Measurements from ENCODE around the gene IMMP2L. TPM values are rescaled to one million over a fixed set of nuclear protein-coding genes. Genes with fewer than 3 reads are reported as not detected.

Gene IMMP2L
- total RNA-seq, 1 donor from 2014 or later: 16.7 TPM

GRCh38 chr7:111090846-111091245 is 471.4 kb downstream of the IMMP2L start, which contains the start of gene LRRN3:
Gene LRRN3 (plus strand): TSS chr7:111091127. CDS start chr7:111122773, 31,646 bp downstream.
- H3K36me3 Mint-ChIP-seq (ENCODE audit: low read depth): peaks cover 40% of the 10 kb centered on the region
- peaks cover 2% of the 10 kb centered on the region for H3K27me3 Mint-ChIP-seq
- peak; percentile 89 for DNase-seq
- intact Hi-C loops (cut with micrococcal nuclease): loop anchor here (1.0 to 5.0 kb wide), 10 partner anchors 8 to 646 kb away; partner anchors contain the start of gene IMMP2L
- H3K27ac Mint-ChIP-seq: peak within 1 kb of the TSS; percentile 93
- peaks cover 49% of the 10 kb centered on the region for H3K4me1 Mint-ChIP-seq
- H3K4me3 Mint-ChIP-seq: peak within 1 kb of the TSS; percentile 93
- no peaks in the 10 kb centered on the region for H3K9me3 Mint-ChIP-seq

GRCh38 chr7:111089822-111090426 is 472.4 kb downstream of the IMMP2L start:
- Mint-ChIP-seq H3K9me3 (peaks cover 3% of the 10 kb centered on the region), H3K4me3 (peak overlapping the region; percentile 93), H3K4me1 (peaks cover 52% of the 10 kb centered on the region), H3K27me3 (peaks cover 2% of the 10 kb centered on the region), H3K36me3 (ENCODE audit: low read depth) (peaks cover 37% of the 10 kb centered on the region), H3K27ac (peak overlapping the region; percentile 23)
- intact Hi-C loops (cut with micrococcal nuclease): loop anchor here (1.0 to 5.0 kb wide), 8 partner anchors 13 to 647 kb away; partner anchors contain the start of gene IMMP2L
- no peak for DNase-seq

GRCh38 chr7:111088328-111088727 is 474.0 kb downstream of the IMMP2L start:
- DNase-seq: no peak
- H3K9me3 Mint-ChIP-seq: peaks cover 3% of the 10 kb centered on the region
- peak overlapping the region; percentile 59 for H3K27ac Mint-ChIP-seq
- intact Hi-C loops (cut with micrococcal nuclease): no loop called here
- peaks cover 51% of the 10 kb centered on the region for H3K4me1 Mint-ChIP-seq
- peaks cover 22% of the 10 kb centered on the region for H3K36me3 Mint-ChIP-seq (ENCODE audit: low read depth)
- H3K4me3 Mint-ChIP-seq: peak overlapping the region; percentile 29
- H3K27me3 Mint-ChIP-seq: peaks cover 2% of the 10 kb centered on the region

- Mint-ChIP-seq H3K4me3 (peak overlapping the region; percentile 50), H3K27ac (peak overlapping the region; percentile 94), H3K9me3 (peaks cover 3% of the 10 kb centered on the region), H3K27me3 (peaks cover 2% of the 10 kb centered on the region), H3K36me3 (ENCODE audit: low read depth) (peaks cover 10% of the 10 kb centered on the region), H3K4me1 (peaks cover 67% of the 10 kb centered on the region)
- DNase-seq: no peak
- intact Hi-C loops (cut with micrococcal nuclease): no loop called here
These were observed 475.8 kb downstream of the IMMP2L start for GRCh38 chr7:111086532-111086931.

- intact Hi-C loops (cut with micrococcal nuclease): no loop called here
- peaks cover 6% of the 10 kb centered on the region for H3K36me3 Mint-ChIP-seq (ENCODE audit: low read depth)
- H3K27ac Mint-ChIP-seq: peak overlapping the region; percentile 86
- peaks cover 2% of the 10 kb centered on the region for H3K27me3 Mint-ChIP-seq
- DNase-seq: no peak
- peaks cover 3% of the 10 kb centered on the region for H3K9me3 Mint-ChIP-seq
- peaks cover 67% of the 10 kb centered on the region for H3K4me1 Mint-ChIP-seq
- H3K4me3 Mint-ChIP-seq: peak overlapping the region; percentile 30
These were observed 476.9 kb downstream of the IMMP2L start for GRCh38 chr7:111085356-111085755.

- Mint-ChIP-seq H3K27me3 (peaks cover 2% of the 10 kb centered on the region), H3K27ac (peak overlapping the region; percentile 86)
- intact Hi-C loops (cut with micrococcal nuclease): loop anchor here (1.0 to 2.0 kb wide), 6 partner anchors 9 to 70 kb away; no protein-coding TSS in a partner anchor
These were observed 478.9 kb downstream of the IMMP2L start for GRCh38 chr7:111083413-111083812.

GRCh38 chr7:111082351-111082750 is 479.9 kb downstream of the IMMP2L start:
- peak overlapping the region; percentile 86 for H3K27ac Mint-ChIP-seq
- intact Hi-C loops (cut with micrococcal nuclease): loop anchor here (2.0 kb wide), 1 partner anchor 16 kb away; no protein-coding TSS in a partner anchor
- H3K27me3 Mint-ChIP-seq: peaks cover 2% of the 10 kb centered on the region
- DNase-seq: peak; percentile 69
- peaks cover 3% of the 10 kb centered on the region for H3K9me3 Mint-ChIP-seq
- peaks cover 7% of the 10 kb centered on the region for H3K36me3 Mint-ChIP-seq (ENCODE audit: low read depth)
- peaks cover 65% of the 10 kb centered on the region for H3K4me1 Mint-ChIP-seq
- H3K4me3 Mint-ChIP-seq: peak overlapping the region; percentile 58

More at GRCh38 chr7:111083413-111083812, 478.9 kb downstream of the IMMP2L start:
- Mint-ChIP-seq H3K36me3 (ENCODE audit: low read depth) (peaks cover 7% of the 10 kb centered on the region), H3K4me3 (peak overlapping the region; percentile 58), H3K4me1 (peaks cover 70% of the 10 kb centered on the region), H3K9me3 (peaks cover 3% of the 10 kb centered on the region)
- peak; percentile 93 for DNase-seq

- H3K9me3 Mint-ChIP-seq: peaks cover 3% of the 10 kb centered on the region
- intact Hi-C loops (cut with micrococcal nuclease): loop anchor here (2.0 kb wide), 1 partner anchor 17 kb away; no protein-coding TSS in a partner anchor
- peaks cover 2% of the 10 kb centered on the region for H3K27me3 Mint-ChIP-seq
- peaks cover 7% of the 10 kb centered on the region for H3K36me3 Mint-ChIP-seq (ENCODE audit: low read depth)
- DNase-seq: no peak
- H3K4me3 Mint-ChIP-seq: peak overlapping the region; percentile 58
- peaks cover 67% of the 10 kb centered on the region for H3K4me1 Mint-ChIP-seq
- H3K27ac Mint-ChIP-seq: peak overlapping the region; percentile 86
These were observed 480.6 kb downstream of the IMMP2L start for GRCh38 chr7:111081546-111082267.

GRCh38 chr7:111080495-111081105 is 481.7 kb downstream of the IMMP2L start:
- Mint-ChIP-seq H3K27me3 (no peaks in the 10 kb centered on the region), H3K4me3 (peak overlapping the region; percentile 38), H3K4me1 (peaks cover 72% of the 10 kb centered on the region), H3K9me3 (peaks cover 5% of the 10 kb centered on the region), H3K36me3 (ENCODE audit: low read depth) (peaks cover 7% of the 10 kb centered on the region), H3K27ac (peak overlapping the region; percentile 74)
- intact Hi-C loops (cut with micrococcal nuclease): no loop called here
- no peak for DNase-seq

- Mint-ChIP-seq H3K4me3 (peak overlapping the region; percentile 48), H3K27ac (peak overlapping the region; percentile 89), H3K9me3 (peaks cover 12% of the 10 kb centered on the region), H3K27me3 (no peaks in the 10 kb centered on the region), H3K4me1 (peaks cover 57% of the 10 kb centered on the region), H3K36me3 (ENCODE audit: low read depth) (peaks cover 11% of the 10 kb centered on the region)
- intact Hi-C loops (cut with micrococcal nuclease): loop anchor here (2.0 kb wide), 1 partner anchor 14 kb away; the partner anchor contains the start of gene LRRN3
- no peak for DNase-seq
These were observed 485.3 kb downstream of the IMMP2L start for GRCh38 chr7:111077001-111077400.

- DNase-seq: peak; percentile 75
- no peaks in the 10 kb centered on the region for H3K27me3 Mint-ChIP-seq
- peaks cover 12% of the 10 kb centered on the region for H3K9me3 Mint-ChIP-seq
- peak overlapping the region; percentile 89 for H3K27ac Mint-ChIP-seq
- intact Hi-C loops (cut with micrococcal nuclease): loop anchor here (1.0 to 2.0 kb wide), 2 partner anchors 15 to 47 kb away; partner anchors contain the start of gene LRRN3
- H3K4me1 Mint-ChIP-seq: peaks cover 54% of the 10 kb centered on the region
- peak overlapping the region; percentile 48 for H3K4me3 Mint-ChIP-seq
- peaks cover 11% of the 10 kb centered on the region for H3K36me3 Mint-ChIP-seq (ENCODE audit: low read depth)
These were observed 486.1 kb downstream of the IMMP2L start for GRCh38 chr7:111076205-111076604.

- Mint-ChIP-seq H3K9me3 (peaks cover 12% of the 10 kb centered on the region), H3K27ac (peak overlapping the region; percentile 89), H3K36me3 (ENCODE audit: low read depth) (peaks cover 11% of the 10 kb centered on the region), H3K4me3 (peak overlapping the region; percentile 48), H3K4me1 (peaks cover 51% of the 10 kb centered on the region), H3K27me3 (no peaks in the 10 kb centered on the region)
- intact Hi-C loops (cut with micrococcal nuclease): no loop called here
- no peak for DNase-seq
These were observed 486.8 kb downstream of the IMMP2L start for GRCh38 chr7:111075498-111075897.

- Mint-ChIP-seq H3K4me1 (peaks cover 47% of the 10 kb centered on the region), H3K27ac (peak overlapping the region; percentile 91), H3K27me3 (no peaks in the 10 kb centered on the region), H3K4me3 (peak overlapping the region; percentile 71), H3K9me3 (peaks cover 12% of the 10 kb centered on the region), H3K36me3 (ENCODE audit: low read depth) (peaks cover 11% of the 10 kb centered on the region)
- intact Hi-C loops (cut with micrococcal nuclease): loop anchor here (1.0 kb wide), 2 partner anchors 9 to 49 kb away; no protein-coding TSS in a partner anchor
- DNase-seq: no peak
These were observed 487.5 kb downstream of the IMMP2L start for GRCh38 chr7:111074748-111075146.

All from activated CD4-positive, alpha-beta T cell treated with anti-CD3 and anti-CD28 coated beads, Interleukin-2, amount 10 ng/mL, durations not matched to agents 24 days and 14 days (primary cell).